Trophoblast cell (in vitro differentiated cells and primary cell): ENCODE results near the gene DACT1.

Experiments used
- DNase-seq, 2 donors: peaks; one replicate each; pipeline ENCODE4 v3.0.0-alpha.2; 2016
- H2AFZ ChIP-seq: 2 replicates; pipeline ENCODE4 v1.6.1; 2013; ENCODE audit warnings: low read length, moderate library complexity, mild to moderate bottlenecking; ENCODE audit not compliant: insufficient read depth, poor library complexity
- H2AK5ac ChIP-seq: 2 replicates; pipeline ENCODE4 v1.6.1; 2013; ENCODE audit warnings: mild to moderate bottlenecking, low read length
- H2BK120ac ChIP-seq: 2 replicates; pipeline ENCODE4 v1.6.1; 2013; ENCODE audit warnings: low read length, mild to moderate bottlenecking, moderate library complexity; ENCODE audit not compliant: insufficient read depth, poor library complexity
- H2BK12ac ChIP-seq: 2 replicates; pipeline ENCODE4 v1.6.1; 2013; ENCODE audit warnings: mild to moderate bottlenecking, low read length, moderate library complexity
- H2BK5ac ChIP-seq: 2 replicates; pipeline ENCODE4 v1.6.1; 2013; ENCODE audit warnings: low read length, low read depth, moderate library complexity, mild to moderate bottlenecking; ENCODE audit not compliant: poor library complexity
- H3K14ac ChIP-seq: 2 replicates; pipeline ENCODE4 v1.6.1; 2013; ENCODE audit warnings: mild to moderate bottlenecking, low read length
- H3K18ac ChIP-seq: 2 replicates; pipeline ENCODE4 v1.6.1; 2013; ENCODE audit warnings: mild to moderate bottlenecking, low read length
- H3K23ac ChIP-seq: 2 replicates; pipeline ENCODE4 v1.6.1; 2013; ENCODE audit warnings: low read length
- H3K27ac ChIP-seq: 2 replicates; pipeline ENCODE4 v1.5.1; 2013; ENCODE audit warnings: low read depth, mild to moderate bottlenecking, inconsistent platforms, low read length, moderate library complexity
- H3K27me3 ChIP-seq: 2 replicates; pipeline ENCODE4 v1.6.1; 2013; ENCODE audit warnings: inconsistent platforms, mild to moderate bottlenecking, low read length, moderate library complexity; ENCODE audit not compliant: insufficient read depth
- H3K36me3 ChIP-seq, 2 experiments: 1 replicate in 1 of 2; 2 replicates in 1 of 2; pipeline ENCODE4 v1.6.1; 2013; ENCODE audit warnings: low read length in 2 of 2, mild to moderate bottlenecking in 2 of 2, moderate library complexity in 1 of 2; ENCODE audit not compliant: insufficient read depth in 2 of 2, control insufficient read depth in 1 of 2
- H3K4ac ChIP-seq: 2 replicates; pipeline ENCODE4 v1.6.1; 2013; ENCODE audit warnings: low read depth, mild to moderate bottlenecking, low read length, moderate library complexity
- H3K4me1 ChIP-seq, 2 experiments: 1 replicate in 1 of 2; 2 replicates in 1 of 2; pipeline ENCODE4 v1.6.1; 2013; ENCODE audit warnings: low read length in 2 of 2, mild to moderate bottlenecking in 2 of 2, moderate library complexity in 1 of 2; ENCODE audit not compliant: insufficient read depth in 2 of 2, control insufficient read depth in 1 of 2
- H3K4me2 ChIP-seq: 2 replicates; pipeline ENCODE4 v1.6.1; 2013; ENCODE audit warnings: inconsistent platforms, mild to moderate bottlenecking, low read length, moderate library complexity
- H3K4me3 ChIP-seq: 2 replicates; pipeline ENCODE4 v1.5.1; 2013; ENCODE audit warnings: mild to moderate bottlenecking, low read depth, low read length, inconsistent platforms
- H3K79me1 ChIP-seq: one replicate; pipeline ENCODE4 v1.6.1; 2013; ENCODE audit warnings: low read length
- H3K79me2 ChIP-seq: 2 replicates; pipeline ENCODE4 v1.6.1; 2013; ENCODE audit warnings: low read length, mild to moderate bottlenecking; ENCODE audit not compliant: control insufficient read depth, insufficient read depth, poor library complexity
- H3K9ac ChIP-seq: 2 replicates; pipeline ENCODE4 v1.6.1; 2013; ENCODE audit warnings: mild to moderate bottlenecking, low read length
- H3K9me3 ChIP-seq: 2 replicates; pipeline ENCODE4 v1.6.1; 2013; ENCODE audit warnings: low read depth, mild to moderate bottlenecking, control low read depth, inconsistent platforms, low read length; ENCODE audit not compliant: insufficient read depth
- H4K12ac ChIP-seq: 2 replicates; pipeline ENCODE4 v1.6.1; 2013; ENCODE audit warnings: low read depth, mild to moderate bottlenecking, low read length, moderate library complexity
- H4K8ac ChIP-seq: 2 replicates; pipeline ENCODE4 v1.6.1; 2013; ENCODE audit warnings: low read depth, mild to moderate bottlenecking, low read length, moderate library complexity
- H4K91ac ChIP-seq: one replicate; pipeline ENCODE4 v1.6.1; 2013; ENCODE audit warnings: low read depth, mild to moderate bottlenecking, low read length, moderate library complexity
- WGBS: extraction: QIAGEN DNeasy Blood & Tissue Kit; methylation state at CpG from one replicate; pipeline ENCODE4 v1.1.7; 2013; ENCODE audit warnings: missing lambda C conversion rate; ENCODE audit not compliant: insufficient read length, insufficient coverage; ENCODE audit errors: extremely low coverage; 5-methylcytosine and 5-hydroxymethylcytosine counted together

DACT1 gene

GRCh38 chr14:58656671-58657411 is 19.1 kb downstream of the DACT1 start:
- no peak overlapping the region for H2AFZ ChIP-seq

GRCh38 chr14:58659061-58659460 is 21.3 kb downstream of the DACT1 start:
- H3K18ac ChIP-seq, result no peak overlapping the region
- no peaks in the 10 kb centered on the region for H3K36me3 ChIP-seq
- H3K23ac ChIP-seq, result no peak overlapping the region
- H2BK12ac ChIP-seq, result no peak overlapping the region
- H3K4ac ChIP-seq, result no peak overlapping the region
- H4K8ac ChIP-seq, result no peak overlapping the region
- no peak overlapping the region for H2AFZ ChIP-seq
- H4K91ac ChIP-seq, result no peak overlapping the region
- no peaks in the 10 kb centered on the region for H3K9me3 ChIP-seq
- no peak overlapping the region for H3K14ac ChIP-seq
- H3K27ac ChIP-seq, result no peak overlapping the region
- no CpG with 5 or more reads among the region's 1 CpG for whole genome bisulfite sequencing
- H4K12ac ChIP-seq, result no peak overlapping the region
- H3K79me2 ChIP-seq, result no peaks in the 10 kb centered on the region
- H3K4me1 ChIP-seq, result peaks cover 1 to 4% of the 10 kb centered on the region in 2 experiments
- peaks cover 2% of the 10 kb centered on the region for H3K79me1 ChIP-seq
- no peak overlapping the region for H2BK120ac ChIP-seq
- no peak overlapping the region for H2AK5ac ChIP-seq
- no peak for DNase-seq
- no peaks in the 10 kb centered on the region for H3K27me3 ChIP-seq
- no peak overlapping the region for H3K4me3 ChIP-seq
- no peak overlapping the region for H3K4me2 ChIP-seq
- H3K9ac ChIP-seq, result no peak overlapping the region
- H2BK5ac ChIP-seq, result no peak overlapping the region

More at GRCh38 chr14:58656671-58657411, 19.1 kb downstream of the DACT1 start:
- no peak overlapping the region for H3K23ac ChIP-seq
- no peak overlapping the region for H3K27ac ChIP-seq
- no peak overlapping the region for H4K8ac ChIP-seq
- H4K91ac ChIP-seq, result no peak overlapping the region
- no peak overlapping the region for H3K14ac ChIP-seq
- no peaks in the 10 kb centered on the region for H3K36me3 ChIP-seq
- no CpG with 5 or more reads among the region's 3 CpGs for WGBS
- no peak overlapping the region for H3K18ac ChIP-seq
- no peaks in the 10 kb centered on the region for H3K79me2 ChIP-seq
- H2BK12ac ChIP-seq, result no peak overlapping the region
- H2BK5ac ChIP-seq, result no peak overlapping the region
- peaks cover 0 to 2% of the 10 kb centered on the region in 2 experiments for H3K4me1 ChIP-seq
- no peak for DNase-seq
- no peak overlapping the region for H3K9ac ChIP-seq
- peaks cover 2% of the 10 kb centered on the region for H3K79me1 ChIP-seq
- no peaks in the 10 kb centered on the region for H3K27me3 ChIP-seq
- H3K4ac ChIP-seq, result no peak overlapping the region
- no peak overlapping the region for H3K4me2 ChIP-seq
- no peak overlapping the region for H4K12ac ChIP-seq
- H3K4me3 ChIP-seq, result no peak overlapping the region
- H2BK120ac ChIP-seq, result no peak overlapping the region
- H3K9me3 ChIP-seq, result no peaks in the 10 kb centered on the region
- no peak overlapping the region for H2AK5ac ChIP-seq

GRCh38 chr14:58659846-58660245 is 22.1 kb downstream of the DACT1 start:
- Histone ChIP-seq H3K18ac (no peak overlapping the region), H3K36me3 (no peaks in the 10 kb centered on the region), H4K12ac (no peak overlapping the region), H3K27ac (no peak overlapping the region), H3K14ac (no peak overlapping the region), H3K9ac (no peak overlapping the region), H2BK5ac (no peak overlapping the region), H4K91ac (peak overlapping the region; percentile 37), H3K4me2 (no peak overlapping the region), H2BK120ac (peak overlapping the region; percentile 33), H3K79me1 (peaks cover 2% of the 10 kb centered on the region), H4K8ac (no peak overlapping the region), H2AFZ (no peak overlapping the region), H3K27me3 (no peaks in the 10 kb centered on the region), H3K4ac (no peak overlapping the region), H3K9me3 (no peaks in the 10 kb centered on the region), H3K4me3 (no peak overlapping the region), H2BK12ac (peak overlapping the region; percentile 58), H3K23ac (no peak overlapping the region), H3K4me1 (peaks cover 2 to 5% of the 10 kb centered on the region in 2 experiments), H2AK5ac (peak overlapping the region; percentile 46), H3K79me2 (no peaks in the 10 kb centered on the region)
- DNase-seq, result no peak
- WGBS, result no CpG with 5 or more reads among the region's 6 CpGs

- H2AK5ac ChIP-seq, result no peak overlapping the region
Measured at GRCh38 chr14:58660407-58660806, 22.6 kb downstream of the DACT1 start.

More at GRCh38 chr14:58660407-58660806, 22.6 kb downstream of the DACT1 start:
- H3K4me1 ChIP-seq, result peaks cover 2 to 5% of the 10 kb centered on the region in 2 experiments
- no peaks in the 10 kb centered on the region for H3K27me3 ChIP-seq
- H3K4me2 ChIP-seq, result no peak overlapping the region
- H3K36me3 ChIP-seq, result no peaks in the 10 kb centered on the region
- H4K12ac ChIP-seq, result no peak overlapping the region
- H3K79me2 ChIP-seq, result no peaks in the 10 kb centered on the region
- no peak overlapping the region for H2BK5ac ChIP-seq
- no peak overlapping the region for H4K8ac ChIP-seq
- no peak overlapping the region for H3K18ac ChIP-seq
- H3K14ac ChIP-seq, result no peak overlapping the region
- H3K9ac ChIP-seq, result no peak overlapping the region
- no peak overlapping the region for H4K91ac ChIP-seq
- DNase-seq, result no peak
- H3K4ac ChIP-seq, result no peak overlapping the region
- no peak overlapping the region for H2BK12ac ChIP-seq
- H3K23ac ChIP-seq, result no peak overlapping the region
- no peak overlapping the region for H3K4me3 ChIP-seq
- no peak overlapping the region for H3K27ac ChIP-seq
- no peak overlapping the region for H2AFZ ChIP-seq
- no peak overlapping the region for H2BK120ac ChIP-seq
- no peaks in the 10 kb centered on the region for H3K9me3 ChIP-seq
- H3K79me1 ChIP-seq, result peaks cover 2% of the 10 kb centered on the region
- WGBS, result no CpG with 5 or more reads among the region's 3 CpGs
